Activated T-helper 1 cell treated with anti-CD3 and anti-CD28 coated beads, Interleukin-12 subunit alpha, Interleukin-12 subunit beta, Interleukin-2, Interleukin-4 antibody, amounts not matched to agents 30 ng/mL and 10 ng/mL and 1 ng/mL, durations not matched to agents 14 hours and 24 hours and 36 hours (primary cell): ENCODE measurements around the gene QRFPR. TPM values are rescaled to one million over a fixed set of nuclear protein-coding genes. Genes with fewer than 3 reads are reported as not detected.
A peak's percentile ranks its signal among the peaks of the same experiment; 100 is the strongest.
"Not testable (repeated sequence)": the region's sequence is repeated elsewhere in the genome, so short reads cannot be mapped to it uniquely, and the experiment has no call there.

Experiments
- DNase-seq: peaks from one replicate; pipeline ENCODE4 v3.0.0; 2021; ENCODE audit warnings: low spot score
- H3K27ac Mint-ChIP-seq: one replicate; pipeline ENCODE4 v1.8.0; 2021; ENCODE audit warnings: mild to moderate bottlenecking, mixed read lengths
- H3K27me3 Mint-ChIP-seq: one replicate; pipeline ENCODE4 v1.8.0; 2022; ENCODE audit warnings: mild to moderate bottlenecking, moderate library complexity, mixed read lengths; ENCODE audit not compliant: insufficient read depth
- H3K36me3 Mint-ChIP-seq: one replicate; pipeline ENCODE4 v1.8.0; 2021; ENCODE audit warnings: low read depth, mixed read lengths
- H3K4me1 Mint-ChIP-seq: one replicate; pipeline ENCODE4 v1.8.0; 2021; ENCODE audit warnings: low read depth, mixed read lengths
- H3K4me3 Mint-ChIP-seq: one replicate; pipeline ENCODE4 v1.8.0; 2021; ENCODE audit warnings: mild to moderate bottlenecking, moderate library complexity, mixed read lengths
- H3K9me3 Mint-ChIP-seq: one replicate; pipeline ENCODE4 v1.8.0; 2021; ENCODE audit warnings: mixed read lengths
- intact Hi-C: fragments of 100-400 bp; cut with micrococcal nuclease; formaldehyde crosslinking; loops from one replicate; pipeline ENCODE4 v1.15.1; 2024
- total RNA-seq: library from RNA; stranded (reverse); gene quantifications from 2 replicates; pipeline ENCODE4 v1.2.3, GENCODE V29; 2022

QRFPR gene
- total RNA-seq, 1 donor from 2014 or later = not detected

DNA sequence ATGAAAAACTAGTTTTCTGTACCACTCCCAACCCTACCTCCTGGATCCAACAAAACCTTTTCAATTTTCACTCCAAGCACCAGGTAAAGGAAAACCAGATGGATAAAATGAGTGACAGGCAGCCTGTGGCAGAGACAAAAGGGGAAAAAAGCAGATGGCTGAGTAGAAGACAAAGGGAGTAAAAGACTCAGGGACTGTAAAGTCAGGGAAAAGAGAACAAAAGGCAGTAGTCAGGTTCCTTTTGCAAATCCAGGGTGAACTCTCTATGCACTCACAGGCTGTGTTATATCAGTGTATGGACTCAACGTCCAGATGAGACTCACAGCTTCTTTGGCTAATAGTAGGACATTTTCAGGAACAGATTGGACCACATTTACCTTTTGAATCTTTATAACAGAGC lies 54.2 kb downstream of the QRFPR start:
- H3K4me3 Mint-ChIP-seq = no peak overlapping the region
- no peak for DNase-seq
- no peaks in the 10 kb centered on the region for H3K36me3 Mint-ChIP-seq
- peaks cover 16% of the 10 kb centered on the region for H3K27me3 Mint-ChIP-seq
- H3K27ac Mint-ChIP-seq = no peak overlapping the region
- intact Hi-C loops = no loop called here
- H3K4me1 Mint-ChIP-seq = no peaks in the 10 kb centered on the region
- H3K9me3 Mint-ChIP-seq = no peaks in the 10 kb centered on the region

DNA sequence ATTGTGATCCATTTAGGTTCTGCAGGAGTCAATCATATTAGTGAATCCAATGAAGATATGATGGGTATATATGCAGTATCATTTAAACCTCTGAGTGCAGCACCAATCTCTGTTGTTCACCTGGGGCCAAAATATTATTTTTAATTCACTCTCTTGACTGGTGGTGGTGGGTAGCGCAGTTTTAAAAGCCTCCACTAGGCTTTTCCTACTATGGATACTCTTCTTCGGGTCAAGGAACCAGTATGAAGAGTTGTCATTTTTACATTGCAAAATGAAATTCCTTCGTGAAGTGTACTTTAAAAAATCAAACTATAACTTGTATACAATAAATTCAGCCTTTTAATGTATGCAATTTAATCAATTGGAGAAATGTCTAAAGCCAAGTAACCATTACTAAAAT lies 56.5 kb downstream of the QRFPR start:
- intact Hi-C loops = no loop called here

DNA sequence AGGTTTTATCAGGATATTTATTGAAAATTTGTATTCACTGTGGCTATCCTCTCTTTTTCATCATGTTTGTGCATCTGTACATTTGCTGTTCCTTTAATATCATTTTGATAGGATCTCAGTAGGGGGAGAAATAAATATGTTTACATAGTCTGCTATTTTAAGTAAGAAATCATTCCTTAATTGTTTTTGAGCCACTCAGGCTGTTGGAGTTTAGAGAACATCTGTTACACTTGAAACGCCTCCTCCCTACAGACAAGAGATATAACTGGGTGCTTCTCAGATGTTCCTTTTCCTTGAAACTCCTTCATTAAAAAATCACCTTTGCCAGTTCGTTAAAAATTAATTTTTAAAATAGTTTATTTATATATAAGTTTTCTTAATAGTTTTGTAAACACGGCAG lies 59.4 kb downstream of the QRFPR start:
- no peak for DNase-seq
- H3K9me3 Mint-ChIP-seq = no peaks in the 10 kb centered on the region
- peaks cover 12% of the 10 kb centered on the region for H3K27me3 Mint-ChIP-seq
- no peaks in the 10 kb centered on the region for H3K4me1 Mint-ChIP-seq
- no peaks in the 10 kb centered on the region for H3K36me3 Mint-ChIP-seq
- no peak overlapping the region for H3K27ac Mint-ChIP-seq
- H3K4me3 Mint-ChIP-seq = no peak overlapping the region
- intact Hi-C loops = no loop called here

More for the DNA sequence above, 56.5 kb downstream of the QRFPR start:
- Mint-ChIP-seq H3K4me3 (no peak overlapping the region), H3K36me3 (no peaks in the 10 kb centered on the region), H3K4me1 (no peaks in the 10 kb centered on the region), H3K9me3 (no peaks in the 10 kb centered on the region), H3K27ac (no peak overlapping the region), H3K27me3 (peaks cover 18% of the 10 kb centered on the region)
- no peak for DNase-seq

DNA sequence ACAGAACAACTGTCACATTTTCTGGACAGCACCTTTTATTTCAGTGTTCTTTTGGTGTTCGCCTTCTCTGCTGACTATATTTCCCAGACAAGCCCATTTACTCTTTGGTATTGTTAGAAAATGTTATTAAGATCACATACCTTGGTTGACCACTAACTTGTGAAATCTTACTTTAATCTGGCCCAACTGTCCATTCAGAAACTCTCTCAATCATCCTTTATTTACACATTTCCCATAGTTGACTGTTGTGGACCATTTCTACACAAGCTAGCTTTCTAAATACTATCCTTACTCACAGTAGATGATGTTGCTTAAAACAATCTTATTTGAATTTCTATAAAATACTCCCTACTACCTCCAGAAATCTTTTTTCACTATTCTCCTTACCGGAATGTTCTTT lies 64.7 kb downstream of the QRFPR start:
- no peaks in the 10 kb centered on the region for H3K9me3 Mint-ChIP-seq
- no peaks in the 10 kb centered on the region for H3K4me1 Mint-ChIP-seq
- no peak overlapping the region for H3K4me3 Mint-ChIP-seq
- peaks cover 26% of the 10 kb centered on the region for H3K27me3 Mint-ChIP-seq
- intact Hi-C loops = no loop called here
- no peak for DNase-seq
- H3K27ac Mint-ChIP-seq = no peak overlapping the region
- H3K36me3 Mint-ChIP-seq = no peaks in the 10 kb centered on the region

DNA sequence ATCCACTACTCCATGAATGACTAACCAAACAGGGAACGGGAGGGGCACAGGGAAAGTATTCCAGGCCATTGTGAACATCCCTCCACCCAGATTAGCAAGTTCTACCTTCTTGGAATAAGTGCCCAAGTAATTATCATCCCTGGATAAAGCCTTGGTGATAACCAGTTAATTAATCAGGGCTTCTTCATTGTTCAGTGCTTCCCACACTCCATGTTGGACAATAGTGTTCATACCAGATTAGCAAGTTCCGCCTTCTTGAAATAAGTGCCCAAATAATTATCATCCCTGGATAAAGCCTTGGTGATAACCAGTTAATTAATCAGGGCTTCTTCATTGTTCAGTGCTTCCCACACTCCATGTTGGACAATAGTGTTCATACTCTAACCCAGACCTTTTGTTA lies 67.4 kb downstream of the QRFPR start:
- H3K4me3 Mint-ChIP-seq, H3K27ac Mint-ChIP-seq, intact Hi-C loops, H3K4me1 Mint-ChIP-seq, DNase-seq, H3K9me3 Mint-ChIP-seq, H3K36me3 Mint-ChIP-seq: not testable (repeated sequence)
- peaks cover 27% of the 10 kb centered on the region for H3K27me3 Mint-ChIP-seq

DNA sequence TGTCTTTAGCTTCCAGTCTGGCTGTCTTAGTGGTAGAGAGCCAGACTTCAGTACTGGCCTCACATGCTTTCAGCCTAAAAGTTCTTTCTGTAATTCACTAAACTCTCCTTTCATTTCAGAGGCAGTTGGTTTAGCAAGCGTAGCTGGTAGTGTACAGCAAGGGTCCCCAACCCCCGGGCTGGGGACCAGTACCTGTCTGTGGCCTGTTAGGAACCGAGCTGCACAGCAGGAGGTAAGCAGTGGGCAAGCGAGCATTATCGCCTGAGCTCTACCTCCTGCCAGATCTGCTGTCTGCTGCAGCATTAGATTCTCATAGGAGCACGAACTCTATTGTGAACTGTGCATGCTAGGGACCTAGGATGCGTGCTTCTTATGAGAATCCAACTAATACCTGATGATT lies 72.0 kb downstream of the QRFPR start:
- Mint-ChIP-seq H3K4me3 (no peak overlapping the region), H3K9me3 (no peaks in the 10 kb centered on the region), H3K4me1 (peaks cover 16% of the 10 kb centered on the region), H3K27me3 (peaks cover 19% of the 10 kb centered on the region), H3K27ac (no peak overlapping the region), H3K36me3 (no peaks in the 10 kb centered on the region)
- intact Hi-C loops = loop anchor here (5.0 kb wide), 1 partner anchor 197 kb away; no protein-coding TSS in a partner anchor
- no peak for DNase-seq

DNA sequence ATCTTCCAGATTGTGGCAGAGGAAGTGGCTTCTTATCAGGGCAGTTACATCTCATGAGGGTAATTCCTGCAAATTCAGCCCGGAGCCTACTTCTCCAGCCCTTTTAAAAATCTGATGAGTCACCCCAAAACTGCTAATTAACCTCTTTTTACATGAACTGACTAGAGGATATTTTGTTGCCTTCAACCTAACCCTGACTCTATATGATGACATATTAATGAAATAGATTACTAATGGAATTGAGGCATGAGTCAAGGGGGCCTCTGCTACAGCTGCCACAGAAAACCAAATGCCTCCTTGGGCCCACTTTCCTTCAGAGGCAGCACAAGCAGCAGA lies 72.5 kb downstream of the QRFPR start:
- peaks cover 16% of the 10 kb centered on the region for H3K4me1 Mint-ChIP-seq
- H3K9me3 Mint-ChIP-seq = no peaks in the 10 kb centered on the region
- H3K4me3 Mint-ChIP-seq = no peak overlapping the region
- H3K36me3 Mint-ChIP-seq = no peaks in the 10 kb centered on the region
- no peak overlapping the region for H3K27ac Mint-ChIP-seq
- peaks cover 16% of the 10 kb centered on the region for H3K27me3 Mint-ChIP-seq
- intact Hi-C loops = loop anchor here (5.0 kb wide), 1 partner anchor 196 kb away; no protein-coding TSS in a partner anchor
- no peak for DNase-seq

DNA sequence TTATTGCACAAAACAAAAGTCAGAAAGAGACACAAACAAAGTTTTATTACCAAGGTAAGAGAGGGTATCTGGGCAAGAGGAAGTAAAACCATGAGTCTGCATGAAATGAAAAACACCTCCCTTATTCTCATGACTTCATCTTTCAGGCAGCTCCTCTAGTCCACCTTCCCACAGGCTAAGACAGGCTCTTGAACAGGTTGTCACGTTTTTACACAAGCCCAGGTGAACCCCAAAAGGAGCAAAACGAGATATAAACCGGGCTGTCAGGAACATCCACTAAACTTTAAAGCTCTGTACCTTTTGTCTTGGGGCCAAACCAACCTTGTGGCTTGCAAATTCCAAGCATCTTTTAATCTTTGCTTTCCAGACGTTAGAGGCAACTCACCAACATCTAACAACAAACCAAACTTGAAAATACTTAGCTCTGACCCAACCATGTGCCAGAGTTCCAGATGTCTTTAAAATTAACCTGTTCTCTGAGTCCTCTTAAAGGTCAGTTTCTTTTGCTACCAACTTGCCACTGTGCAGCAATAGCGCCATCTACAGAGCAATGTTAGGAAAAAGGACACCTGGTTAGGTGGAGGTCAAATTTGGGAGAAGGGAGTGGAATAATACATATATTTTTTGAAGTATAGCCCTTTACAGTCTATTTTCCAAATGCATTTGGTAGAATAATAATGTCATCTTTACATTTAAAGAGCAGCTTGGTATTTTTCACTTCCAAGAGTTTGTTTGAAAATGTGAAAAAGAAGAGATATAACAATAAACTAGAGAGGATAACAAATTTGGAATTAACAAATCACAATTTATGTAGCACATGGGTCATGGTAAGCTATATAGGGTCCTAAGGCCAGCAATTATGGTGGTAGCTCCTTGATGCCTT lies 73.1 kb downstream of the QRFPR start:
- no peaks in the 10 kb centered on the region for H3K9me3 Mint-ChIP-seq
- H3K27me3 Mint-ChIP-seq = peaks cover 14% of the 10 kb centered on the region
- peaks cover 16% of the 10 kb centered on the region for H3K4me1 Mint-ChIP-seq
- H3K27ac Mint-ChIP-seq = peak overlapping the region; percentile 25
- intact Hi-C loops = loop anchor here (1.0 to 5.0 kb wide), 9 partner anchors 51 to 1236 kb away; no protein-coding TSS in a partner anchor
- H3K4me3 Mint-ChIP-seq = no peak overlapping the region
- DNase-seq = peak; percentile 27
- no peaks in the 10 kb centered on the region for H3K36me3 Mint-ChIP-seq

DNA sequence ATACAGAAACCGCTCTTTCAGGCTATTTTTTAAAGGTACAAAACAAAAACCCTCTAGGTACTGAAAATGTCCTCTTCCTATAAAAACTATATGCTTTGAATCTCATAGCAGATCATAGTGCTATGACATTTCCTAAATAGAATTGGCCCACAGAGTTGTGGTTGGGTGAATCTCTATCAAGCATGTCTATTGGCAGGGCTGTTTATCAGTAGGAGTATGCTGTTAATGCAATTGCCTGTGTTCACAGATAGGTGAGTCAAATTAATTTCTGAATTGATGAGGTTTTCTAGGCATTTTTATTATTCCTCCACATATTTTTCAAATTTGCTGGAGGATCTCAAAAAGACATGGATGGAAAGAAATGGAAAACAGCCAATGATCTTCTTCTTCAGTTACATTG lies 73.9 kb downstream of the QRFPR start:
- no peak overlapping the region for H3K4me3 Mint-ChIP-seq
- H3K36me3 Mint-ChIP-seq = no peaks in the 10 kb centered on the region
- no peaks in the 10 kb centered on the region for H3K9me3 Mint-ChIP-seq
- H3K4me1 Mint-ChIP-seq = peaks cover 16% of the 10 kb centered on the region
- H3K27ac Mint-ChIP-seq = no peak overlapping the region
- intact Hi-C loops = loop anchor here (1.0 to 5.0 kb wide), 9 partner anchors 51 to 1236 kb away; no protein-coding TSS in a partner anchor
- peaks cover 6% of the 10 kb centered on the region for H3K27me3 Mint-ChIP-seq
- no peak for DNase-seq

DNA sequence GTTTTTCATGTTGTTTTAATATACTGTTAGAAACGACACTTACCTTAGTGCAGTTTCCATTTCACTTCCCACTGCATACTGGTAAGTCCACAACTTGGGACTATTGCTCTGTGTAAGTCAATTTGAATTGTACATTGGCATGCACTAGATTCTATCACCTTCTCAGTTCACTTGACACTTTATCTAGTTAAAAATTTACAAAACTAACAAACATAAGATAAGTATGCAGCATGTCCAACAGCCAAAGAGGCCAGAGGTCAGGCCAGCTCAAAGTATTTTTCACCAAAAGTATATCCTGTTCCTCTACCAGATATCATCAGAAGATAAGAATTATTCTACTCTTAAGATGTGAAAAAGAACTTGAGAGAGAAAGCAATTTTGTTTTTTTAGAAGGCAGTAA lies 75.9 kb downstream of the QRFPR start:
- H3K36me3 Mint-ChIP-seq = no peaks in the 10 kb centered on the region
- intact Hi-C loops = loop anchor here (5.0 kb wide), 1 partner anchor 193 kb away; no protein-coding TSS in a partner anchor
- peaks cover 16% of the 10 kb centered on the region for H3K4me1 Mint-ChIP-seq
- no peak for DNase-seq
- no peaks in the 10 kb centered on the region for H3K9me3 Mint-ChIP-seq
- peaks cover 2% of the 10 kb centered on the region for H3K27me3 Mint-ChIP-seq
- no peak overlapping the region for H3K27ac Mint-ChIP-seq
- no peak overlapping the region for H3K4me3 Mint-ChIP-seq

DNA sequence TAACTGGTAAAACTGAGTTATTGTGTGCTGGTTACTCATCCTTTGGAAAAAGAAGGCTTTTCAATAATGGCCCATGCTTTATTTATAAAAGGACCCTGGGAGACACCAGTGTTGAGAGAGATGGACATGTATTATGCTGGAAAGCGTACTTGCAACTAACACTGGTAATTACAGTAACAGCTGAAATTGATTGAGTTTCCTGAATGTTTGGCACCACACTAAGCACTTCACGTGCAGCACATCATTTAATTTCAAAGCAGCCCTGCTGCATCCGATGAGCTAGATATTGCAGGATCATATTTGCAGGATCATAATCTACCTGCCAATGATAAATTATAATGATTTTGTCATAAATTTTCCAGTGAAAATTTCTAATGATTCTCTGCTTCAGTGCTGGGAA lies 81.5 kb downstream of the QRFPR start:
- no peak for DNase-seq
- no peak overlapping the region for H3K4me3 Mint-ChIP-seq
- no peaks in the 10 kb centered on the region for H3K4me1 Mint-ChIP-seq
- no peaks in the 10 kb centered on the region for H3K36me3 Mint-ChIP-seq
- peaks cover 3% of the 10 kb centered on the region for H3K27me3 Mint-ChIP-seq
- no peak overlapping the region for H3K27ac Mint-ChIP-seq
- intact Hi-C loops = no loop called here
- no peaks in the 10 kb centered on the region for H3K9me3 Mint-ChIP-seq

DNA sequence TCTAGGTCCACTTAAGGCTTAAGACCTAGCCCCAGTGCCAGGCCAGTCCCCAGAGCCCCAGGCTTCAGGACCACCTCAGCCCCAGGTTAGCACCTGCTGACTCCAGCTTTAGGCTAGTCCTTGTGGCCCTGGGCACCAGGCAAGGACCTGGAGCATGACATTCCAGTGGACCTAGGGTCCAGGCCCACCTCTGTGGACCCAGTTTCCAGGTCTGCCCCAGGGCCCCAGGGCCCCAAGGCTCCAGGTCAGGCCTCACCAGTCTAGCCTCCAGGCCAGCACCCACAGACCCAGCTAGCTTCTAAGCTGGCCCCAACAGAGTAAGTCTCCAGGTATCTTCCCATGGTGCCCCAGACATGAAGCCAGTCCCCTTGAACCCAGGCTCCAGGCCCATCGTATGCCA lies 97.5 kb downstream of the QRFPR start:
- no peak overlapping the region for H3K4me3 Mint-ChIP-seq
- no peak for DNase-seq
- H3K27me3 Mint-ChIP-seq = no peaks in the 10 kb centered on the region
- no peak overlapping the region for H3K27ac Mint-ChIP-seq
- H3K9me3 Mint-ChIP-seq = peaks cover 10% of the 10 kb centered on the region
- H3K4me1 Mint-ChIP-seq = peaks cover 6% of the 10 kb centered on the region
- H3K36me3 Mint-ChIP-seq = no peaks in the 10 kb centered on the region
- intact Hi-C loops = no loop called here

DNA sequence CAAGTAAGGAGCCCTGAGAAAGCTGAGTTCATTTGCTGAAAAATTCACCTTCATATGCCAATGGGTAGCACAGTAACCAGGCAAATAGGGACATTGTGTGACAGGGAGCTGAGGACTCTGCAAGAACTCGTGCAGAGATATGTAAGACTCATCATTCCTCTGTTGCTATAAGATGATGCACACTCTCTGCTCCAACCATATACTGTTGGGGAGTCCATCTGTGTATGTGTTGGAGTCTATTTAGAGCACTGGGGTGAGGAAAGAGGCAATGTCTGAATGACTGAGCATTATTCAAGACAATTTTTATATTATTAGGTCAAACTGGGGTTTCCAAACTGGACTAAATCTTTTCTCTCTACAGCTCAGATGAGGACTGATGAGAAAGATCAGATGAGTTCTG lies 100.4 kb downstream of the QRFPR start:
- no peak for DNase-seq
- H3K9me3 Mint-ChIP-seq = peaks cover under 1% of the 10 kb centered on the region
- intact Hi-C loops = no loop called here
- peaks cover 8% of the 10 kb centered on the region for H3K27me3 Mint-ChIP-seq
- no peak overlapping the region for H3K4me3 Mint-ChIP-seq
- H3K27ac Mint-ChIP-seq = no peak overlapping the region
- H3K4me1 Mint-ChIP-seq = peaks cover 6% of the 10 kb centered on the region
- no peaks in the 10 kb centered on the region for H3K36me3 Mint-ChIP-seq
